Erythroblast (primary cell): ENCODE data around the gene C1QC.

Experiments used
- GATA1 ChIP-seq: IDR thresholded peaks from 2 replicates; pipeline ENCODE4 v1.6.1; 2011; ENCODE audit warnings: low read depth, mild to moderate bottlenecking, control low read depth, low read length, moderate library complexity
- POLR2A ChIP-seq: IDR thresholded peaks from 2 replicates; pipeline ENCODE4 v1.6.1; 2011; ENCODE audit warnings: mild to moderate bottlenecking, low read length

- TF ChIP-seq POLR2A (no peak), GATA1 (no peak)
Measured at GRCh38 chr1:22633697-22634463, 9.6 kb upstream of the C1QC start.
